Measurements from ENCODE around the gene GPR146. TPM values are rescaled to one million over a fixed set of nuclear protein-coding genes. Genes with fewer than 3 reads are reported as not detected.

Gene GPR146
- total and polyA plus RNA-seq, 2 of the 8 experiments (the other 6 are each of a cell fraction or from before 2014, with no cell fraction given): 1.8 to 2.7 TPM

DNA sequence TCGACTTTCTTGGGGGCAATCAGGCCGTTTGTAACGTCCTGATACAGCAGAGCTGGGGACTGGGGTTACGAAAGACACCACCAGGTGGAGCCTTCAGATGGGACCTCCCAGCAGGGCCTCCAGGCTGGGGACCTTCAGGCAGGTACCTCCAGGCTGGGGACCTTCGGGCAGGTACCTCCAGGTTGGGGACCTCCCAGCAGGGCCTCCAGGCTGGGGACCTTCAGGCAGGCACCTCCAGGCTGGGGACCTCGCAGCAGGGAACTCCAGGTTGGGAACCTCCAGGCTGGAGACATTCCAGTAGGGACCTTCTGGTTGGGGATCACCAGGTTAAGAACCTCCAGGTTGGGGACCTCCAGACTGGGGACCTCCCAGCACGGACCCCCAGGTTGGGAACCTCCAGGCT, 23.5 kb upstream of the GPR146 start:
- TF ChIP-seq NRF1 (IDR thresholded peaks at IDR 0.05; ENCODE audit: low read depth, low read length) (no peak), RAD21 (IDR thresholded peaks at IDR 0.05 in 1 of 2, conservative IDR thresholded peaks at IDR 0.05 in 1 of 2; ENCODE audit: low read depth in 2 of 2, low read length in 2 of 2) (peak in 1 of 2 experiments; percentile 31; a peak in 1 of 4 replicates)
- TF ChIP-seq, protein P1, sequence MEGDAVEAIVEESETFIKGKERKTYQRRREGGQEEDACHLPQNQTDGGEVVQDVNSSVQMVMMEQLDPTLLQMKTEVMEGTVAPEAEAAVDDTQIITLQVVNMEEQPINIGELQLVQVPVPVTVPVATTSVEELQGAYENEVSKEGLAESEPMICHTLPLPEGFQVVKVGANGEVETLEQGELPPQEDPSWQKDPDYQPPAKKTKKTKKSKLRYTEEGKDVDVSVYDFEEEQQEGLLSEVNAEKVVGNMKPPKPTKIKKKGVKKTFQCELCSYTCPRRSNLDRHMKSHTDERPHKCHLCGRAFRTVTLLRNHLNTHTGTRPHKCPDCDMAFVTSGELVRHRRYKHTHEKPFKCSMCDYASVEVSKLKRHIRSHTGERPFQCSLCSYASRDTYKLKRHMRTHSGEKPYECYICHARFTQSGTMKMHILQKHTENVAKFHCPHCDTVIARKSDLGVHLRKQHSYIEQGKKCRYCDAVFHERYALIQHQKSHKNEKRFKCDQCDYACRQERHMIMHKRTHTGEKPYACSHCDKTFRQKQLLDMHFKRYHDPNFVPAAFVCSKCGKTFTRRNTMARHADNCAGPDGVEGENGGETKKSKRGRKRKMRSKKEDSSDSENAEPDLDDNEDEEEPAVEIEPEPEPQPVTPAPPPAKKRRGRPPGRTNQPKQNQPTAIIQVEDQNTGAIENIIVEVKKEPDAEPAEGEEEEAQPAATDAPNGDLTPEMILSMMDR (IDR thresholded peaks at IDR 0.05; ENCODE audit: control extremely low read depth in 1 of 3, insufficient read depth in 1 of 3, low read depth in 1 of 3, low read length in 3 of 3): peak in 2 of 3 experiments; percentile 23 to 32; a peak in 3 of 4 replicates
- WGBS, 2 experiments (ENCODE audit: extremely low coverage in 1 of 2, insufficient coverage in 1 of 2, insufficient read length in 1 of 2, insufficient replicate concordance in 2 of 2, low coverage in 1 of 2, low lambda C conversion rate in 2 of 2, missing lambda C conversion rate in 1 of 2): 88% methylated on average over 7 of the region's 7 CpGs; no CpG with 5 or more reads in 1 of the 2 experiments
- Histone ChIP-seq H3K27ac (ENCODE audit: low read depth, low read length) (no peak overlapping the region), H3K36me3 (ENCODE audit: control insufficient read depth in 2 of 4, insufficient read depth in 4 of 4, low read length in 3 of 4) (no peaks in the 10 kb centered on the region; a peak in 1 of 8 replicates), H4K8ac (ENCODE audit: extremely low read depth, insufficient read depth, low read length) (peak overlapping the region; percentile 86; the same call in 1 of the 2 replicates), H3K14ac (ENCODE audit: insufficient read length) (no peak overlapping the region), H3K18ac (ENCODE audit: extremely low read depth, low read length) (no peak overlapping the region), H2BK20ac (ENCODE audit: low read length) (no peak overlapping the region), H3K23me2 (ENCODE audit: low read depth, low read length) (no peaks in the 10 kb centered on the region), H3K27me3 (replicated peaks in 1 of 4; ENCODE audit: control insufficient read depth in 3 of 4, extremely low read depth in 1 of 4, insufficient read depth in 3 of 4, low read length in 3 of 4) (no peaks in the 10 kb centered on the region), H4K20me1 (replicated peaks in 1 of 2; ENCODE audit: control insufficient read depth in 1 of 2, insufficient read depth in 2 of 2, low read length in 2 of 2) (peaks cover 9 to 13% of the 10 kb centered on the region in 2 experiments), H3K4me2 (ENCODE audit: insufficient read depth in 1 of 2, low read depth in 2 of 2, low read length in 2 of 2) (no peak overlapping the region), H3K23ac (ENCODE audit: insufficient read length) (no peak overlapping the region), H3K4ac (replicated peaks; ENCODE audit: insufficient read length, low read depth, low read length) (no peak overlapping the region), H3K4me1 (replicated peaks in 1 of 4; ENCODE audit: control insufficient read depth in 3 of 4, insufficient read depth in 4 of 4, low read length in 3 of 4) (no peaks in the 10 kb centered on the region), H3K79me2 (ENCODE audit: control insufficient read depth in 1 of 2, insufficient read depth in 2 of 2, low read length in 2 of 2) (peaks cover 0 to 6% of the 10 kb centered on the region in 2 experiments; a peak in 2 of 4 replicates), H2BK15ac (ENCODE audit: low read length) (no peak overlapping the region), H3K9ac (replicated peaks in 1 of 4; ENCODE audit: extremely low read depth in 1 of 4, low read depth in 3 of 4, low read length in 3 of 4) (no peak overlapping the region), H4K91ac (replicated peaks; ENCODE audit: insufficient read length, low read length) (no peak overlapping the region), H2AFZ (ENCODE audit: low read length) (no peak overlapping the region), H3K79me1 (ENCODE audit: low read depth, low read length) (peaks cover 8% of the 10 kb centered on the region), H2BK12ac (ENCODE audit: low read depth, low read length) (no peak overlapping the region), H3K4me3 (ENCODE audit: extremely low read depth in 1 of 4, insufficient read depth in 2 of 4, low read depth in 3 of 4, low read length in 4 of 4) (no peak overlapping the region), H2BK120ac (replicated peaks; ENCODE audit: low read depth, low read length) (no peak overlapping the region), H4K5ac (ENCODE audit: insufficient read length, low read depth, low read length) (no peak overlapping the region), H3K56ac (replicated peaks; ENCODE audit: insufficient read length, low read depth, low read length) (no peak overlapping the region), H2BK5ac (ENCODE audit: low read depth, low read length) (no peak overlapping the region), H3K9me3 (ENCODE audit: insufficient read depth in 2 of 2, low read depth in 1 of 2, low read length in 1 of 2) (peaks cover 0 to 8% of the 10 kb centered on the region in 2 experiments; a peak in 1 of 4 replicates), H2AK5ac (ENCODE audit: low read depth, low read length) (no peak overlapping the region)
- ChIA-PET POLR2A (ENCODE audit: partially characterized antibody) (no interaction called here), CTCF (ENCODE audit: partially characterized antibody) (interaction anchor here (0.7 to 10.9 kb wide), 8 partner anchors 13 to 98 kb away, joined by 3 to 117 read pairs (median 5); no protein-coding TSS in a partner anchor)
- DNase-seq (ENCODE audit: low read depth in 1 of 2, low spot score in 2 of 2) (no peak), FAIRE-seq (no peak)

Data from H1 (cell line).